HEK293 (cell line): ENCODE measurements around the gene CAD.
A peak's percentile ranks its signal among the peaks of the same experiment; 100 is the strongest.

Source experiments
- ELK4 ChIP-seq: IDR thresholded peaks from 2 replicates; pipeline ENCODE4 v1.6.1; 2011; ENCODE audit warnings: mild to moderate bottlenecking, low read depth, low read length, borderline replicate concordance
- GLI2 ChIP-seq: fragments of 450-650 bp; formaldehyde crosslinking; IDR thresholded peaks from 2 replicates; pipeline ENCODE4; 2017; ENCODE audit warnings: missing biosample characterization, missing genetic modification characterization, low read depth, borderline replicate concordance
- KLF9 ChIP-seq: fragments of 450-650 bp; formaldehyde crosslinking; IDR thresholded peaks from 2 replicates; pipeline ENCODE4 v1.5.1; 2016; ENCODE audit warnings: missing biosample characterization, missing genetic modification characterization, low read depth
- MEIS1 ChIP-seq: sonication (generic); formaldehyde crosslinking; IDR thresholded peaks from 2 replicates; pipeline ENCODE4 v1.8.1; 2022; ENCODE audit warnings: missing genetic modification reagents, mild to moderate bottlenecking, borderline replicate concordance
- PBX3 ChIP-seq: sonication (generic); formaldehyde crosslinking; IDR thresholded peaks from 2 replicates; pipeline ENCODE4 v1.8.1; 2022; ENCODE audit warnings: mild to moderate bottlenecking, moderate library complexity, missing genetic modification reagents
- SP2 ChIP-seq: fragments of 450-650 bp; formaldehyde crosslinking; IDR thresholded peaks from 2 replicates; pipeline ENCODE4 v1.5.1; 2016; ENCODE audit warnings: missing biosample characterization, missing genetic modification characterization
- ZBTB6 ChIP-seq: fragments of 450-650 bp; formaldehyde crosslinking; IDR thresholded peaks from 2 replicates; pipeline ENCODE4 v1.5.1; 2017; ENCODE audit warnings: missing biosample characterization, missing genetic modification characterization
- ZFP3 ChIP-seq: fragments of 450-650 bp; formaldehyde crosslinking; IDR thresholded peaks from 2 replicates; pipeline ENCODE4 v1.5.1; 2016; ENCODE audit warnings: low read depth, missing biosample characterization, missing genetic modification characterization
- ZNF174 ChIP-seq: fragments of 450-650 bp; formaldehyde crosslinking; IDR thresholded peaks from 2 replicates; pipeline ENCODE4 v1.5.0; 2017; ENCODE audit warnings: missing biosample characterization, mild to moderate bottlenecking, missing genetic modification characterization
- ZNF18 ChIP-seq: fragments of 450-650 bp; formaldehyde crosslinking; IDR thresholded peaks from 2 replicates; pipeline ENCODE4 v1.5.1; 2016; ENCODE audit warnings: missing biosample characterization, missing genetic modification characterization
- ZNF214 ChIP-seq: fragments of 450-650 bp; formaldehyde crosslinking; IDR thresholded peaks from 2 replicates; pipeline ENCODE4 v1.5.1; 2017; ENCODE audit warnings: missing biosample characterization, mild to moderate bottlenecking, missing genetic modification characterization, borderline replicate concordance
- ZNF221 ChIP-seq: fragments of 450-650 bp; formaldehyde crosslinking; IDR thresholded peaks from 2 replicates; pipeline ENCODE4 v1.5.1; 2017; ENCODE audit warnings: missing biosample characterization, missing genetic modification characterization, borderline replicate concordance
- ZNF274 ChIP-seq, 2 experiments: fragments of 200-500 bp in 1 of 2; fragments of 450-650 bp in 1 of 2; sonication (Bioruptor generic) in 1 of 2; formaldehyde crosslinking in 1 of 2; IDR thresholded peaks; 2 replicates each; pipeline versions ENCODE4 v1.5.1 to v1.6.1; 2014 to 2016; ENCODE audit warnings: borderline replicate concordance in 1 of 2, inconsistent platforms in 1 of 2, low read length in 1 of 2, missing biosample characterization in 1 of 2, missing genetic modification characterization in 1 of 2
- ZNF423 ChIP-seq: fragments of 450-650 bp; formaldehyde crosslinking; IDR thresholded peaks from 2 replicates; pipeline ENCODE4 v1.5.1; 2016; ENCODE audit warnings: missing biosample characterization, missing genetic modification characterization
- ZNF548 ChIP-seq: fragments of 450-650 bp; formaldehyde crosslinking; IDR thresholded peaks from 2 replicates; pipeline ENCODE4 v1.5.1; 2016; ENCODE audit warnings: missing biosample characterization, missing genetic modification characterization
- ZNF558 ChIP-seq: fragments of 450-650 bp; formaldehyde crosslinking; IDR thresholded peaks from 2 replicates; pipeline ENCODE4 v1.5.1; 2016; ENCODE audit warnings: missing biosample characterization, missing genetic modification characterization
- ZNF621 ChIP-seq: fragments of 450-650 bp; formaldehyde crosslinking; IDR thresholded peaks from 2 replicates; pipeline ENCODE4 v1.5.1; 2017; ENCODE audit warnings: missing biosample characterization, missing genetic modification characterization
- ZNF692 ChIP-seq: fragments of 450-650 bp; formaldehyde crosslinking; IDR thresholded peaks from 2 replicates; pipeline ENCODE4 v1.5.1; 2016; ENCODE audit warnings: missing biosample characterization, missing genetic modification characterization
- ZNF837 ChIP-seq: fragments of 450-650 bp; formaldehyde crosslinking; IDR thresholded peaks from 2 replicates; pipeline ENCODE4 v1.5.1; 2016; ENCODE audit warnings: missing biosample characterization, missing genetic modification characterization
- ZNF843 ChIP-seq: fragments of 450-650 bp; formaldehyde crosslinking; IDR thresholded peaks from 2 replicates; pipeline ENCODE4 v1.5.1; 2016; ENCODE audit warnings: missing biosample characterization, missing genetic modification characterization
- ZSCAN23 ChIP-seq: fragments of 450-650 bp; formaldehyde crosslinking; IDR thresholded peaks from 2 replicates; pipeline ENCODE4 v1.5.1; 2016; ENCODE audit warnings: missing biosample characterization, missing genetic modification characterization
- ZXDB ChIP-seq: fragments of 450-650 bp; formaldehyde crosslinking; IDR thresholded peaks from 2 replicates; pipeline ENCODE4 v1.5.1; 2016; ENCODE audit warnings: missing biosample characterization, missing genetic modification characterization
- TF ChIP-seq, protein P1 (sequence below): fragments of 450-650 bp; formaldehyde crosslinking; IDR thresholded peaks from 2 replicates; pipeline ENCODE4 v1.5.1; 2016; ENCODE audit warnings: missing biosample characterization, missing genetic modification characterization, low read depth
- TF ChIP-seq, protein P2 (sequence below): fragments of 450-650 bp; formaldehyde crosslinking; IDR thresholded peaks from 2 replicates; pipeline ENCODE4 v1.5.1; 2016; ENCODE audit warnings: missing biosample characterization, missing genetic modification characterization
- TF ChIP-seq, protein P3 (sequence below): fragments of 450-650 bp; formaldehyde crosslinking; IDR thresholded peaks from 2 replicates; pipeline ENCODE4; 2016; ENCODE audit warnings: missing biosample characterization, missing genetic modification characterization

CAD gene

GRCh38 chr2:27217173-27218121 lies at the start of gene CAD (continued):
- no peak for TF ChIP-seq ZNF18 (tag by site-specific recombination)
- TF ChIP-seq ZNF548 (tag by site-specific recombination): no peak
- no peak for TF ChIP-seq MEIS1 (CRISPR knock-in tag)
- TF ChIP-seq, protein P1, sequence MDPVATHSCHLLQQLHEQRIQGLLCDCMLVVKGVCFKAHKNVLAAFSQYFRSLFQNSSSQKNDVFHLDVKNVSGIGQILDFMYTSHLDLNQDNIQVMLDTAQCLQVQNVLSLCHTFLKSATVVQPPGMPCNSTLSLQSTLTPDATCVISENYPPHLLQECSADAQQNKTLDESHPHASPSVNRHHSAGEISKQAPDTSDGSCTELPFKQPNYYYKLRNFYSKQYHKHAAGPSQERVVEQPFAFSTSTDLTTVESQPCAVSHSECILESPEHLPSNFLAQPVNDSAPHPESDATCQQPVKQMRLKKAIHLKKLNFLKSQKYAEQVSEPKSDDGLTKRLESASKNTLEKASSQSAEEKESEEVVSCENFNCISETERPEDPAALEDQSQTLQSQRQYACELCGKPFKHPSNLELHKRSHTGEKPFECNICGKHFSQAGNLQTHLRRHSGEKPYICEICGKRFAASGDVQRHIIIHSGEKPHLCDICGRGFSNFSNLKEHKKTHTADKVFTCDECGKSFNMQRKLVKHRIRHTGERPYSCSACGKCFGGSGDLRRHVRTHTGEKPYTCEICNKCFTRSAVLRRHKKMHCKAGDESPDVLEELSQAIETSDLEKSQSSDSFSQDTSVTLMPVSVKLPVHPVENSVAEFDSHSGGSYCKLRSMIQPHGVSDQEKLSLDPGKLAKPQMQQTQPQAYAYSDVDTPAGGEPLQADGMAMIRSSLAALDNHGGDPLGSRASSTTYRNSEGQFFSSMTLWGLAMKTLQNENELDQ (tag by site-specific recombination): no peak
- TF ChIP-seq, protein P2, sequence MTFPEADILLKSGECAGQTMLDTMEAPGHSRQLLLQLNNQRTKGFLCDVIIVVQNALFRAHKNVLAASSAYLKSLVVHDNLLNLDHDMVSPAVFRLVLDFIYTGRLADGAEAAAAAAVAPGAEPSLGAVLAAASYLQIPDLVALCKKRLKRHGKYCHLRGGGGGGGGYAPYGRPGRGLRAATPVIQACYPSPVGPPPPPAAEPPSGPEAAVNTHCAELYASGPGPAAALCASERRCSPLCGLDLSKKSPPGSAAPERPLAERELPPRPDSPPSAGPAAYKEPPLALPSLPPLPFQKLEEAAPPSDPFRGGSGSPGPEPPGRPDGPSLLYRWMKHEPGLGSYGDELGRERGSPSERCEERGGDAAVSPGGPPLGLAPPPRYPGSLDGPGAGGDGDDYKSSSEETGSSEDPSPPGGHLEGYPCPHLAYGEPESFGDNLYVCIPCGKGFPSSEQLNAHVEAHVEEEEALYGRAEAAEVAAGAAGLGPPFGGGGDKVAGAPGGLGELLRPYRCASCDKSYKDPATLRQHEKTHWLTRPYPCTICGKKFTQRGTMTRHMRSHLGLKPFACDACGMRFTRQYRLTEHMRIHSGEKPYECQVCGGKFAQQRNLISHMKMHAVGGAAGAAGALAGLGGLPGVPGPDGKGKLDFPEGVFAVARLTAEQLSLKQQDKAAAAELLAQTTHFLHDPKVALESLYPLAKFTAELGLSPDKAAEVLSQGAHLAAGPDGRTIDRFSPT (tag by site-specific recombination): no peak
- no peak for TF ChIP-seq ZNF174
- no peak for TF ChIP-seq ZNF837 (tag by site-specific recombination)
- no peak for TF ChIP-seq ZNF423
- TF ChIP-seq ZXDB (tag by site-specific recombination): peak; percentile 79
- TF ChIP-seq KLF9 (tag by site-specific recombination): peak; percentile 88
- no peak for TF ChIP-seq ZNF221
- TF ChIP-seq ZNF692 (tag by site-specific recombination): peak; percentile 70
- TF ChIP-seq ZBTB6 (tag by site-specific recombination): peak; percentile 70; the same call in 1 of the 2 replicates
- peak; percentile 92 for TF ChIP-seq ZFP3 (tag by site-specific recombination)
- TF ChIP-seq GLI2 (tag by site-specific recombination): no peak
- 0 out of 2 replicates have a peak, but pooled peaks have one; percentile 23 for TF ChIP-seq ZSCAN23 (tag by site-specific recombination)
- TF ChIP-seq ZNF843 (tag by site-specific recombination): no peak
- no peak for TF ChIP-seq ZNF274 (IDR thresholded peaks at IDR 0.05; ENCODE audit: low read length)
- TF ChIP-seq ZNF274 (tag by site-specific recombination; IDR thresholded peaks at IDR 0.05; ENCODE audit: borderline replicate concordance): no peak
- TF ChIP-seq PBX3 (CRISPR knock-in tag): peak; percentile 91
- no peak for TF ChIP-seq ZNF558 (tag by site-specific recombination)
- TF ChIP-seq, protein P3, sequence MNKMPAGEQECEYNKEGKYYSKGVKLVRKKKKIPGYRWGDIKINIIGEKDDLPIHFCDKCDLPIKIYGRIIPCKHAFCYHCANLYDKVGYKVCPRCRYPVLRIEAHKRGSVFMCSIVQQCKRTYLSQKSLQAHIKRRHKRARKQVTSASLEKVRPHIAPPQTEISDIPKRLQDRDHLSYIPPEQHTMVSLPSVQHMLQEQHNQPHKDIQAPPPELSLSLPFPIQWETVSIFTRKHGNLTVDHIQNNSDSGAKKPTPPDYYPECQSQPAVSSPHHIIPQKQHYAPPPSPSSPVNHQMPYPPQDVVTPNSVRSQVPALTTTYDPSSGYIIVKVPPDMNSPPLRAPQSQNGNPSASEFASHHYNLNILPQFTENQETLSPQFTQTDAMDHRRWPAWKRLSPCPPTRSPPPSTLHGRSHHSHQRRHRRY (tag by site-specific recombination): no peak; the same call in 1 of the 2 replicates
- no peak for TF ChIP-seq ZNF214
- TF ChIP-seq ZNF621 (tag by site-specific recombination): no peak
- peak; percentile 36 for TF ChIP-seq SP2 (tag by site-specific recombination)
- TF ChIP-seq ELK4: no peak
